ENCODE data around the gene CAPN7.

The CAPN7 gene

DNA sequence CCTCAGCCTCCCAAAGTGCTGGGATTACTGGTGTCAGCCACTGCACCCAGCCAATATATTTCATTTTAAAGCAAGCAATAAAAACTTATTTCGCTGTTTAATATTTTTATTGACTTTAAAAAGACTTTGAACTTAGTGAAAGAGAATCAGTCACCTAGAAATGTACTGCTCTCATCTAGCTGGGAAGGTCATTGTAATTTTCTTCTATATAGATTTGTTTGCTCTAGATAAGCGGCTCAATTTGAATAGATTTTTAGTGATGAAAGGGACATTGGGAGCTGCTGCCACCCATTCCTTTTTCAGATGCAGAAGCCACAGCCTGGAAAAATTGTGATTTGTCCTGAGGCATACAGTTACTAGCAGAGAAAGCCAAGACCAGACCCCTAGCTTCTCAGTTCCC is 40.1 kb downstream of the CAPN7 start:
- no peak for DNase-seq (ENCODE audit: low read depth in 2 of 2)

DNA sequence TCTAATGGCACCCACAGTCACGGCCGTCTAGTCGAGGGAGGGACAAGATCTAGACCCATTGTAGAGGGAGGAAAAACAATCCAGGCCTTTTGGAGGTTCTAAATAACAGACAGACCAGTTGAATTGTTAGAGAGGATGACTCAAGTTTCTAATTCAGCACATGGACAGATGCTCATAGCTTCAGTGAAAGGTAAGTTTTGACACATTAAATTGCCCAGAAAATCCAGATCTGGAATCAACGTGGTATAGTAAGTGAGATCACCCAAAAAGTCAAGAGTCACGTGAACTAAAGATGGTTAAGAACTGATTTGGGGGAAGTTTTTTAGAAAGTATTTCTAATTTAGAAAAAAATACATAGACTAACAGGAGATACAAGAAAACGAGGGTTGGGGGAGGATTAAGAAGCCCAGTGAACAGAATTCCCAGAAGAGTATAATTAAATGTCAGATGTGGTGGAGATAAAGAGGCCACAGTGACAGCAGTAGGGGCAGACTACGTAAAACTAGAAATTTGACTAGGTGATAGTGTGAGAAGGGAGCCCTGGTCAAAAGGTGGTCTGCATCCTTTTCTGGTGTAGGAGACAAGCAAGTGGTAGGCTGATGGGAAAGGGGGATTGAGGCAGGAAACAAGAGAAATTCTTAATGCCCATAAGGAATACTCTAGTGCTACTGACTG is 47.1 kb downstream of the CAPN7 start:
- no peak for DNase-seq (ENCODE audit: low read depth in 2 of 2)

DNA sequence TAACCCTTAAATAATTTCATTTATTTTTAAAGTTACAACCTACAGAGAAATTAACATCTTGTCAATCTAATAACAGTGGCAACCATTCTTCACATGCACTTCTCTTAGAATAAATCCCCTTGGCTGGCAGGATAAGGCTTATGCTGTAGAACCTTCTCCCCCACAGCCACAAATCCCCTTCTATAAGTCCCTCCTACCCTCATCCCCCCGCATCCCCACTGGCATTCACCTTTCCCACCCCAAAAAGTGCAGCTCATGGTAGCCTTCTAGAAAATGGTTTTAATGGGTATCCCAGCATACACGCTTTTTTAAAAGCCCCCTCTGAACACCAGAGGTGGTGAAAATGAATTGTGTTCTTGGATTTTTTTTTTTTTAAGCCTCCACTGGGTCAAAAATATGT is 49.2 kb downstream of the CAPN7 start:
- no peak for DNase-seq (ENCODE audit: low read depth in 2 of 2)

DNA sequence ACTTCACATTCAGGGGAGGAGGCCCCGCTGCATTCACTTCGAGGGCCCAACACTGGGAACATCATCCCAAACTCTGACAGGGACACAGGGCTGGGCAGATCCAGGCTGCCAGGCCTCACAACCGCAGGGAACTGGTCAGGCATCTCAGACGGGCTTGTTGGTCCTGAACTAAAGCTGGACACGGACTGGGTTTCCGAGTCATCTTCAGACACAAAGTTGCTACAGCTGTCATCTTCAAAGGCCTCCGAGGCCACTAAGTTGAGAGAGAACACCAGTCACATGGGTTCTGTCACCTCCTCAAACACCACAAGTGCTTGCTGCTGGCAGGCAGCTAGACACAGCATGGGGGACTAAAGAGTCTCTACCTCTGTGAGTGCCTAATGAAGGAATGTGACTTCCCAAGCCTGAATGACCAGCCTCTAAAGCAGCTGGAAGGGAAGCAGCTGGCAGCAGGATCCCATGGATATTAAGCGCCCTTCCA is 50.9 kb downstream of the CAPN7 start:
- DNase-seq (ENCODE audit: low read depth in 2 of 2) = no peak

DNA sequence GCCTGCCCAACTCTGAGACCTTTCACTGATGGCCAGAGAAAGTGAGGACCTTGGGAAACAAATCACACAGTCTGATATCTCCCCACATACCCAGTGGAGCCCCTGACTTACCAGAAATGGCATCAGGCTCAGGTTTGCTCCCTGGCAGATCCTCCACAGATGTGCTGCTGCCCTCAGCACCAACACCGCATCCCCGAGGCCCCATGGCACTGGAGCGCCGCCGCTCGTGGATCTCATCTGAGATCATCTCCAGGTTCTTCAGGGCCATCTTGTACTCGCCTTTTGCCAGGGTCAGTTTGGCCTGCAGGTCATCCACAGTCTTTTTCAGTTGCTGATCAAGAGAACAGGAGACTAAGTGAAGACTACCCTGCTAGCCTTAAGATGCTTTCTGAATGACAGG is 52.7 kb downstream of the CAPN7 start:
- no peak for DNase-seq (ENCODE audit: low read depth in 2 of 2)

DNA sequence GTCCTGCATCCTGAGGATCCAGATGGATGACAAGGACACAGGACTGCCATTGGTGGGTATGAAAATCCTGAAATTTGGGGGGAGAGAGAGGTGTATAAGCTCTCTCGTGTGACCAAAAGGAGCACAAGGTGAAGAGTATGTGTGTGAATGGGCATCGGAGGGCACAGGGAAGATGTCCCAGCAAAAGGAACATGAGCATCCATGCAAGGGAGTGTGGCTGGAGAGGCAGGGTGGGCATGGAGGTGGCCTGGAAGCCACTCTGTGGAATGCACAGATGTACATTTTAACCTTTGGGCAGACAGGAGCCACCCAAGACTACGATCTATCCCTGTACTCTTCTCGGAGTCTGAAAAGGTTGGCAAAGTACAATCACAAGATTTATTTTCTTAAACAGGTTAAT is 54.5 kb downstream of the CAPN7 start:
- no peak for DNase-seq (ENCODE audit: low read depth in 2 of 2)

DNA sequence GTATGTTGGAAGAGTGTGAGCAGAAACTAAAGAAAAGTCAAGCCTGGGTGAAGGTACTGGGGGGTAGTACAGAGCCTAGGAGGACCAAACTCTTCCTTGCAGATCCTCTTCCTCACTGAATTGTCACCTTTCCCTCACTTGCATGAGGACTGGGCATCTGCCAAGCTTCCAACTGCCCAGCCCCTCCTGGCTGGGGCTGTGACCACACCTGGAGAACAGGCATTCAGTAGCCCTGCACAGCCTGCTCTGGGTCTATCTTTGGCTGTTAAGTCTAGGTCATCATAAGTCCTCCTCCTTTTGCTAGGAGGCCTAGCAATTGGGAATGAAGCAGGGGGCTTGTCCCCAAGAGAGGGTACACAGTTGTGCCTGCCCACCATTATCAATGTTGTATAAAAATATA is 55.2 kb downstream of the CAPN7 start:
- DNase-seq (ENCODE audit: low read depth in 2 of 2) = no peak

DNA sequence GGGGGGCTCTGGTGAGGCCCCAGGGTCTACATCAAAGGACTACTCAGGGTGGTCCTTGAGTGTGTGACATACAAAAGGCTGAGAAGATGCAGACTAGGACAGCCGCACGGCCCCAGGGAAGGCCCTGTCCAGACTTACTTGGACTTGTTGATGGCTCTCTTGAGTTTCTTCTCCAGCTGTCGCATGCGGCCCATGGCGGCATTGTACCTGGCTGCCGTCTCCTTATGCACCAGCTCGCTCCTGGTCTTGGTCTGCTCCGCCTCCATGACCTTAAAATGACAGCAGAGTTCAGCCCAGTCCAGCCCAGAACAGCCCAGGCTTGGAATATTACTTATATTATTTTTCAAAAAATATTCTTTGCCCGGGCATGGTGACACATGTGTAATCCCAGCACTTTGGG is 56.0 kb downstream of the CAPN7 start:
- DNase-seq (ENCODE audit: low read depth in 2 of 2) = no peak

DNA sequence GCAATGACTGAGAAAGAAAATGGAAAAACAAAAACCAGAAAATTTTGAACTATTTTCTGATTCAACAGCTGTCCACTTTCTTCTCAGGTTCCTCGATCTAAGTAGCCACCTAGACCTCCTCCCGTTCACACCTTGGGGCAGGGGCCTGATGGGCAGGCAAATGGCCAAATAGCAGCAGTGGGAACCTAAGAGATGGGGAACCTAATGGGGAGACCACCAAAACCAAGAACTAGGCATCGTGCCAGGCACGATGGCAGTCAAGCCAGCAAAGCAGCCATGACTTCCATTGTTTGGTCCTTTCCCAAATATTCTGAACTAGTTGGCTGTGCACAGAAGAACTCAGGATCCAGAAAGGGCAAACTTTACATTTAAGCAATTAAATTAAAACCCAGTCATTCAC is 57.1 kb downstream of the CAPN7 start:
- DNase-seq (ENCODE audit: low read depth in 2 of 2) = no peak

DNA sequence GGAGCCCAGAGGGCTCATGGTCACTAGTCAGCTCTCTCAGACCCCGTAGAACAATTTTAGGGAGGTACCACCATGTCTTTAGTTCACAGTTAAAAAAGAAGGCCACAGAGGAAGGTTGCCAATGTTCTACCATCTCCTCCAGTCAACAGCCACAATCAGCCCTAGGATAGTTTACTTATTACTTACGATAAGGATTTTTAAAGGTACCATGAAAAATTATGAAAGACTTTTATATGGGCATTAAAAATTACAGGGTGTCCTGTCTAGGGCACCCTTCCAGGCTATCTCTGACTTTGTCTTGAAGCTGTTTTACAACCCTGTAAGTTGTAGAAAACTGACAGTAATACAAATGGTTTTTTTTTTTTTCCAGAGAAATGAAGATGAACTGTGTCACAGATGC is 57.9 kb downstream of the CAPN7 start:
- DNase-seq (ENCODE audit: low read depth in 2 of 2) = no peak

DNA sequence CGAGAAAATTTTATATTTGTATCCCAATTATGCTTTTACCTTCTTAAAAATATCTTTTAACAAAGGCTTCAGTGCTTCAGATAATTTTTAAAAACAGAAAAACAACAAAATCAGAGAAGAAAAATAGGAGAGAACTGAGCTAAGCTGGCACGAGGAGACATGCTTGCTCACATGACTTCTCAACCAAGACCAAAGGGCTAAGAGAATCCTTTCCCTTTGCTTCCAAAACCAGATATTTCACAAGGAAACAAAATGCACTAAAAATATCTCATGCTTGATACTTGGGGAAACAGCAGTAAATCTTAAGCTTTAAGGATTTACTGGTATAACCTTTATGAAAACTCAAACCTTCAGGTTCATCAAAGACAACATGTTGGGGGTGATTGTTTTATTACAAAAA is 58.4 kb downstream of the CAPN7 start:
- no peak for DNase-seq (ENCODE audit: low read depth in 2 of 2)

DNA sequence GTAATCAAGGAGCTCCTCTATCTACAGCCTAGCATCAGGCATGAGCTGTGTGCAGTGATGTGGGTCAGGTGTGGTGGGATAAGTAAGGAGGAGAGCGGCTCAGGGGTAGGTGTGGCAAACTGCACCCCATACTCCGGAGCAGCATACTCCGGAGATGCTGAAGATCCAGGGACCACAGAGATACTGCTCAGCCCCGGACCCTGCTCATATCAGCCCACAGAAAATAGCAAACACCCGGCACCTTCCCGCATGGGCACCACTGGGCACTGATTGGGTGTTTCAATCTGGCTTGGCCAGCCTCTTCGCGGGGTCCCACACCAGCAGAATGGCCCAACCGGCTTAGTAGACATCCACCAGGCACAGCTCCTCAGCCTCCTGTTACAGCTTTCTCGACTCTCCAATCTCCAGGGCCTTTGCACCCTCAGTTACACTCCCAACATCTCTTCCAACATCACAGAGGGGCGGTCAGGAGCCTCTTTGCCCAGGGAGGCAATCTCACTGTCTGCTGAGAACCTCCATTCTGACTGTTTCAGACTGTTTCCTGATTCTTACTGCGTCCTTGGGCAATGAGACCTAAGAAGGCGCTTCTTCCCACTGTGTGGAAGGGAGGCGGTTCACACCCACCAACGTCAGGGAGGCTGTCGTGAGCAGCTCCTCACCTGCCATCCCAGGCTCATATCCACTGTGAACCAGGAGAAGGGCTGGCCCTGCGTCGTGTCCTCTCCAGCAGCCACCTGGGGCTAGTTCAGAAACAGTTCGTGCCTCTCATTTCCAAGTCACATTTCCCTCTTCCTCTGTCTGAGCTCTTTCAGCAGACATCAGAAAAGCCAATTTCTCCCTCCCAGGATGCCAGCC is 59.8 kb downstream of the CAPN7 start:
- DNase-seq (ENCODE audit: low read depth in 2 of 2) = no peak

DNA sequence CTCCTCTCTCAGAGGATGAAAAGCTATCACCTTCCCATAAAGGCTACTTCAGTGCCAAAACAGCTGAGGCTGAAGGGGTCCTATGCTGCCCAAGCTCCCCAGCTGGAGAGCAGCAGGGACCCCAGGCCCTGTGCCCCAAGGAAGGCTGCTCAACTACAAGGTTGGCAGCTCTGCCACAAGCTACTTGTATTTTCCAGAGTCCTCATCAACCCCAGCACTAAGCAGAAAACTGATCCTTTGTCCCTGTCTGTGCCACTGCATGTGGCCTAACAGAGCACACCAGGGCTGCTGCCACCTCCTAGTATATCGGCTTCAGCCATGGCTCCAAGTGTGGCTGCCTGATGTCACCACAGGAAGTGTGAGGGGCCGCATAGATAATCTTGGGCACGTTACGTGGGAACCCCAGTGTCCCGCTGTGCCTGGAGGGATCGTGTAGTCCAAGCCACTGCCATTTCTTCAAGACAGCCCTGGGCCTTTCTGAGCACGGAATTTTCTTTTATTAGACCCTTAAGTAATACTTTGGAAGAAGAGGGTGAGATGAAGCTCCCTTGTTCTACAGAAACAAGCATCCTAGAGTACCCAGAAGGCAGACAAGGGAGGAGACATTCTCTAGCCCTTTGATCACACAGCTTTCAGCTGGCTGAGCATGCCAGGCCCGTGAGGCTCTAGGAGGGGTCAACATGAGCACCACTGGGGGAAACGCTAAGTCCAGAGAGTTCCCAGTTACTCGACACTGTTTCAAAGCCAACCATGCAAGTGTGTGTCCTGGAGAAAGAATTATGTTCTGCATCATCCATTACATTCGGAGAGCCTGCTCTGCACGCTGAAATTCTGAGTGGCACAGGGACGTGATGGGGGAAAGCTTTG is 60.7 kb downstream of the CAPN7 start:
- DNase-seq (ENCODE audit: low read depth in 2 of 2) = no peak

DNA sequence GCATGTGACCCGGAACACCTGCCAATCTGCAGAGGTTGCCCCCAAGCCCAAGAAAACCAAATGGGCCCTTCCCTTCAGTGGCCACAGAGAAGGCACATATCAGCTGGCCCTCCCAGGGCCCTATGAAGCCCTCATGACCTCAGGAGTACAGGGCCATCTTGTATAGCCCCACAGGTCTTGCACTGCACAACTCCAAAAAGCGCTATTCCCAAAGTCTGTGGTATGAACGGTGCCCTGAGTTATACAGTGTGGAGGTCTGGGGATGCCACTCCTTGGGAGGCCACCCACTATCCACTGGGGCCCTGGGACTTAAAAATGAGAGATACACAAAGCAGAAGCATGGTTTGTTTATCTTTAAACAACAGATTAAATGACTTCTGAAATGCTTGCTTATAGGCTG is 61.5 kb downstream of the CAPN7 start:
- no peak for DNase-seq (ENCODE audit: low read depth in 2 of 2)

DNA sequence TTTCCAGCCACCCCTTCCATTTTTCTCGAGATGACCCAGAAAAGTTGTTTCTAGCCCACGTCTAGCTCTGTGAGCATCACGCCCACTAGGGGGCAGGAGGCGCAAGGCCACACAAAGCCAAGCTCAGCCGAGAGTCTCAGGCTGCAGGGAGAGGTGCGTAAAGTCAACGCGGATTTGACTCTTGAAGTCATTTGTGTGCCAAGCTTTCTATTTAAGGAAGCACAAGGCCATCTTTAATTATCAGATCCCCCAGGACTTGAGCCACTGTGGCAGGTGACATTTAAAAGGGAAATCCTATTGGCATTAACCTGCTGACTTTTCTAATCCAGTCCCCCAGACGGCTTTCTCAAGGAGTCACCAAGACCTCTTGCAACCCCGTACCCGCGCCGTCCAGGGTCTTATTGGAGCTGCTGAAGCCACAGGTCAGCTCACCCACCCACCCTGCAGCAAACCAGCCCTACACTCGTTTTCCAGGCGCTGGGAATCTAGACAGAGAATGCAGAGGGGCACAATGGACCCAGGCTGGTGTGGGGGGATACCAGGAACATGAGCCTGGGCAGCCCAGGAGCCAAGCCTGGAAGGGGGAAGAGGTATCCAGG is 62.1 kb downstream of the CAPN7 start:
- peak; percentile 64 to 82 for DNase-seq (ENCODE audit: low read depth in 2 of 2)

DNA sequence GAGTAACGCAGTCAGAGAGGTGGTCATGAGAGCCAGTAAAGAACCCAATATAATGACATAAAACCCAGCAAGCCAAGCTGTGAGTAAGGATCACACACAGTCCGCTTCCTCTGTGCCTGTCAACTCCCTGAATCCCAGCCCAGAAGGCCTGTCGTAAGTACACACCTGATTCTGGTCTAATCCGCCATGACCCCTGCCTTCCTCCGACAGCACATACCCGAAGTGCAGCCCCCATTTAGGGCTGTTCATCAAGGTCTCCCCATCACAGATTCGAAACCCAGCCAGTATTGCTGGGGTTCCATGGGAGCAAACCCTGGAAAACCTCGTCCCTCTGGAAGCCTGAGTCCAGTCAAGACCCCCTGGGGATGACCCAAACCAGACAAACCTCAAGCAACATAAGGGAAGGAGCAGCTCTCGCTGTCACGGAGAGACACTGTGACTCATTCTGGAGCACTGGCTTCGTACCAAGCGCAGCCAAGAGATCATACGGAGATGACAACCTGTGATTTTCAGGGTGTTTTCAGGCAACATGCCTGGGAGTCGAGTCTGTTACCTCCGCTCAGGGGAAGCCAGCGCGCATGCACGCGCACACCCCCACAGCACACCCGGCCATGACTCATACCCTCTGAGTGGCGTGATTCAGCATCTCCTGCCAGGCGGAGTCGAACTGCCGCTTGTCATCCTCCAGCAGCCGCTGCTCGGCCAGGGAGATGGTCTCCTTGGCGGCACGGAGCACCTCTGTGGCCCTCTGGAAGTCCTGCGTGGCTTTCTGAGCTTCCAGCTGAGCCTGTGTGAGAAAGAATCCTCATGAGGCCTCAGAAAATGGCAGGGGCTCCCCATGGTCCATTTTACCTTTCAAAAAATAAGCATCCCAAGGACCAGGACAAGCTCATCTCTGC is 63.3 kb downstream of the CAPN7 start:
- peak; percentile 78 to 79 for DNase-seq (ENCODE audit: low read depth in 2 of 2)

DNA sequence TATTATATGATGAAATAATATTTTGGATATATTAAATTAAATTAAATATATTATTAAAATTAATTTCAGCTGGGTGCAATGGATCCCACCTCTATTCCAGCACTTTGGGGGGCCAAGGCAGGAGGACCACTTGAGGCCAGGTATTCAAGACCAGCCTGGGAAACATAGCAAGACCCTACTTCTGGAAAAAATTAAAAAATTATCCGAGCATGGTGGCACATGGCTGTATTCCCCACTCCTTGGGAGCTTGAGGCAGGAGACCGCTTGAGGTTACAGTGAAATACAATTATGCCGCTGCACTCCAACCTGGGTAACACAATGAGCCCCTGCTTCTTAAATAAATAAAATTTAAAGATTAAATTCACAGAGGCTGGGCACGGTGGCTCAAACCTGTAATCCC is 65.0 kb downstream of the CAPN7 start:
- DNase-seq (ENCODE audit: low read depth in 2 of 2) = no peak

DNA sequence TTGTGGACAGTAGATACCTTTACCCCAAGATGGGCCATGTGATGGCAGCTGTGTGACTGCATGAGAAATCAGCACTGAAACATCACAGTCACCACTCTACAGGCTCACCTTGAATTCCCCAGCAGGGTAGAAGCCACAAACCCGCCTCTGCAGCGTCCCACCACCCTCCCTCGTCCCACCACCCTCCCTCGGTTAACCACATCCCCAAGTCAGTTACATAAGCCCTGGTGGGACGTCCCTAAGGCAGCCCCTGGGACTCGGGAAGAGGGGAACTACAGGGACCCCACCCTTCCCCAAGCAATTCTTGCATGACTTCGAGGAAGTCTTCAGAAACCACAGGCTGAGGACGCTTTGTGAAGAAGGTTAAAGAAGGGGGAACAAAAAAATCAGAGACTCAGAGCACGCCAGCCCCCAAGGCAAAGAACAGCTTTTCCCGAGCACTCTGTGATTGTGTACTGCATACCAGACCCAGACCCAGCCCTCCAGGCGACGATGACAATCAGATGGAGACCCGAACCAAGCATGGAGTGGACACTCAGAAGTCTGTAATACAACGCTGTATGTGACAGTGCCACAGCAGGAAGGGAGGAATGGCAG is 65.8 kb downstream of the CAPN7 start:
- DNase-seq (ENCODE audit: low read depth in 2 of 2) = peak; percentile 52 to 54

DNA sequence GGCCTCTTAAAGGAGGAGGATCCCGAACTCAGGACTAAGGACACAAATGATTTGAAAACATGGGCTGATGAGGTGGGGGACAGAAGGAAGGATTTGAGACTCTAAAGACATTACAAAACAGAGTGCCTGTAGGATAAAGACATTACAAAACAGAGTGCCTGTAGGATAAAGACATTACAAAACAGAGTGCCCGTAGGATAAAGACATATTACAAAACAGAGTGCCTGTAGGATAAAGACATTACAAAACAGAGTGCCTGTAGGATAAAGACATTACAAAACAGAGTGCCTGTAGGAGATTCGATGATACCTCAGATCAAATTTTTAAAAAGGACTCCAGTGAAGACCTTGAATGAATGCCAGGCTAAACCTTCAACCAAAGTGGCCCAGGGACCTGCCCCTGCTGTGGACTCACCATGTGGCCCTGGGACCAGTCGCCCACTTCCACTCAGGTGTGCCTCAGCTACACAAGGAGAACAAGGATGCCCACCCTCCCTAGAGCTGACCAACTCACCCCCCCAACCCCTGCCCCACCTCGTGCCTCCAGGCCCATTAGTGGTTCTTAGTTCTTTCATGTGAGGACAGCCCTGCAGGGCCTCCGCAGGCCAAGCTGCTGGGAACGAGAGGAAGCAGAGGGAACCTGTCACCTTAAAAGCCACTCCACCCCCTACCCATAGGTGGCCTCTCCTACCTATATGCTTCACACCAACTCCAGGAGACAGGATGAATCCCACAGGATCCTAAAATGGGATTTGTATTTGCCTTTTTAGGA is 66.6 kb downstream of the CAPN7 start:
- DNase-seq (ENCODE audit: low read depth in 2 of 2) = no peak

DNA sequence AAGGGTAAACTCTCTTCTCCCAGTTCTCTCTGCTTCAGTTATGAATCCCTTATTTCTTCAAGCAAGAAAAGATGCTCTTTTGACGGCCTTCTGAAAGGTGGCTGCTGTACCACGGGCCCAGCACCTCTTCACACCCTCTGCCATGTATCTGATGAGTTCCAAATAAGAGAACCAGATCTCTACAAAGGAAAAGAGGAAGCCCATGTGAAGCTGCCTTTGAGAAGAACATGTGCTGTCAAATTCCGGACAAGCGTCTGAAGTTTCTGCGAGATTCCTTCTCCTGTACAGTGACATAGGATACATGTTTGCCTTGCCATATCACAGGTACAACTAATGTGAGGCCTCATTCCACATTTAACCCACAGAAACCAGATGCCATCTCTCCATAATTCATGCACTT is 67.2 kb downstream of the CAPN7 start:
- DNase-seq (ENCODE audit: low read depth in 2 of 2) = no peak

Measured in stimulated activated CD4-positive, alpha-beta T cell treated with anti-CD3 and anti-CD28 coated beads, Interleukin-12 subunit alpha, Interleukin-12 subunit beta, amount 100 ng/mL, for 24 hours (primary cell).